ENCODE data around the gene SUFU. TPM values are rescaled to one million over a fixed set of nuclear protein-coding genes. Genes with fewer than 3 reads are reported as not detected.

Gene SUFU
- total and polyA plus RNA-seq, 2 of the 13 experiments (the other 11 are each of a cell fraction or from before 2014, with no cell fraction given) = 2.9 to 5.5 TPM

- no peak for TF ChIP-seq AHDC1 (CRISPR knock-in tag; IDR thresholded peaks at IDR 0.05; ENCODE audit: borderline replicate concordance)
- TF ChIP-seq KLF9 (CRISPR knock-in tag; IDR thresholded peaks at IDR 0.05; ENCODE audit: low read depth) = peak; percentile 51
- TF ChIP-seq GTF3A (CRISPR knock-in tag; conservative IDR thresholded peaks at IDR 0.05) = no peak
- TF ChIP-seq ZNF572 (CRISPR knock-in tag; IDR thresholded peaks at IDR 0.05) = 0 out of 2 replicates have a peak, but pooled peaks have one; percentile 64
- no peak for TF ChIP-seq ZC3H4 (CRISPR knock-in tag; IDR thresholded peaks at IDR 0.05; ENCODE audit: borderline replicate concordance)
- TF ChIP-seq GABPB1 (CRISPR knock-in tag; IDR thresholded peaks at IDR 0.05) = peak; percentile 78
- TF ChIP-seq ZC3H13 (CRISPR knock-in tag; IDR thresholded peaks at IDR 0.05) = no peak
- TF ChIP-seq ZNF546 (CRISPR knock-in tag; conservative IDR thresholded peaks at IDR 0.05) = no peak
- TF ChIP-seq FOSL2 (CRISPR knock-in tag; IDR thresholded peaks at IDR 0.05) = peak; percentile 35; the same call in 1 of the 2 replicates
- TF ChIP-seq GATAD2A (CRISPR knock-in tag; IDR thresholded peaks at IDR 0.05) = 0 out of 2 replicates have a peak, but pooled peaks have one; percentile 10
- no peak for TF ChIP-seq FOXO4 (CRISPR knock-in tag; conservative IDR thresholded peaks at IDR 0.05)
- TF ChIP-seq THAP8 (CRISPR knock-in tag; IDR thresholded peaks at IDR 0.05; ENCODE audit: borderline replicate concordance) = no peak
- no peak for TF ChIP-seq PBX2 (CRISPR knock-in tag; IDR thresholded peaks at IDR 0.05)
- no peak for TF ChIP-seq ZNF543 (CRISPR knock-in tag; IDR thresholded peaks at IDR 0.05)
- TF ChIP-seq KLF6 (CRISPR knock-in tag; IDR thresholded peaks at IDR 0.05) = peak; percentile 59
- TF ChIP-seq ZBTB26 (CRISPR knock-in tag; IDR thresholded peaks at IDR 0.05; ENCODE audit: borderline replicate concordance) = no peak; the same call in 1 of the 2 replicates
Measured at GRCh38 chr10:102502337-102503151, 1.2 kb upstream of the SUFU start, which contains the start of gene ACTR1A (continued).

Data from HepG2 (cell line).